ENCODE measurements around the gene KRTAP6-2. TPM values are rescaled to one million over a fixed set of nuclear protein-coding genes. Genes with fewer than 3 reads are reported as not detected.

Gene KRTAP6-2
- total and polyA plus RNA-seq, 2 of the 13 experiments (the other 11 are each of a cell fraction or from before 2014, with no cell fraction given) = not detected

DNA sequence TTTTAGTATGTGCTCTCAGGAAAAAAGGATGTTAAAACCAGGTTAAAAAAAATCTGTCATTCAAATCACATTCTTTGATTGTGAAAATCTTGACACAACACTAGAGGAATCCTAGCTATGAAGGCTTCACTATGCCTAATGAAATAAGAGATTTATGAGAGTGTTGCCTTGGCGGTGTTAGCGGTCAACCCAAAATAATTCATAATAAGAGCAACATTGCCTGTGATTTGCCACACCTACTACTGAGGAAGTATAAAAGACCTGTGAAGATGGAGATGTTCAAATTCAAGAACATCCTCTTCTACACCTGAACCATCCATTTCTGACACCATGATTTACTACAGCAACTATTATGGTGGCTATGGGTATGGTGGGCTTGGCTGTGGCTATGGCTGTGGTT lies 17.4 kb upstream of the KRTAP6-2 start, which contains the start of gene KRTAP20-1:
Gene KRTAP20-1, plus strand, starts transcription at position 301 of the 400 bp plus-strand sequence. Its CDS starts 30 bp downstream, at position 331.
- Histone ChIP-seq H3K79me2 (ENCODE audit: insufficient read depth, low read length) (no peaks in the 10 kb centered on the region), H3K4me2 (ENCODE audit: low read depth, low read length) (no peak within 1 kb of the TSS), H3K9ac (ENCODE audit: insufficient read depth, low read depth, low read length) (no peak within 1 kb of the TSS), H4K20me1 (ENCODE audit: insufficient read depth, low read length) (no peaks in the 10 kb centered on the region), H3K27me3 (ENCODE audit: control insufficient read depth in 1 of 2, insufficient read depth in 2 of 2, low read length in 2 of 2) (no peaks in the 10 kb centered on the region), H3K27ac (ENCODE audit: extremely low read length, insufficient read depth, low read length) (no peak within 1 kb of the TSS), H3K4me1 (ENCODE audit: insufficient read depth, low read length) (no peaks in the 10 kb centered on the region), H3K4me3 (replicated peaks in 1 of 3; ENCODE audit: insufficient read depth in 1 of 3, low read depth in 2 of 3, low read length in 3 of 3) (no peak within 1 kb of the TSS), H2AFZ (ENCODE audit: low read length) (no peak within 1 kb of the TSS), H3K36me3 (replicated peaks in 1 of 2; ENCODE audit: control insufficient read depth in 1 of 2, insufficient read depth in 2 of 2, low read length in 2 of 2) (no peaks in the 10 kb centered on the region), H3K9me3 (ENCODE audit: low read length) (peaks cover 83% of the 10 kb centered on the region)
- intact Hi-C loops (cut with micrococcal nuclease; ENCODE audit: unreplicated experiment) (no loop called here), in situ Hi-C loops (cut with HindIII; ENCODE audit: extremely low pct_ligation_motif_present, low pct_unique_long_range_greater_than_20kb) (no loop called here)
- ChIA-PET POLR2A (no interaction called here), CTCF (ENCODE audit: low intra/inter-chr PET ratio, low total read pairs) (no interaction called here)
- FAIRE-seq = no peak
- no TSS peak for BruUV-seq (replicated peaks)
- no peak for ATAC-seq
- 37% methylated on average over 2 of the region's 2 CpGs for WGBS (ENCODE audit: low lambda C conversion rate)
- no peak for DNase-seq (ENCODE audit: low spot score)
- TF ChIP-seq ZNF550 (CRISPR knock-in tag; IDR thresholded peaks at IDR 0.05; ENCODE audit: borderline replicate concordance) (no peak), ZBTB20 (CRISPR knock-in tag; IDR thresholded peaks at IDR 0.05; ENCODE audit: borderline replicate concordance, low read depth) (no peak), KDM5B (CRISPR knock-in tag; IDR thresholded peaks at IDR 0.05; ENCODE audit: borderline replicate concordance) (no peak), ZNF331 (CRISPR knock-in tag; IDR thresholded peaks at IDR 0.05) (no peak), ZBTB7B (CRISPR knock-in tag; IDR thresholded peaks at IDR 0.05) (no peak)
- TF ChIP-seq, protein P1, sequence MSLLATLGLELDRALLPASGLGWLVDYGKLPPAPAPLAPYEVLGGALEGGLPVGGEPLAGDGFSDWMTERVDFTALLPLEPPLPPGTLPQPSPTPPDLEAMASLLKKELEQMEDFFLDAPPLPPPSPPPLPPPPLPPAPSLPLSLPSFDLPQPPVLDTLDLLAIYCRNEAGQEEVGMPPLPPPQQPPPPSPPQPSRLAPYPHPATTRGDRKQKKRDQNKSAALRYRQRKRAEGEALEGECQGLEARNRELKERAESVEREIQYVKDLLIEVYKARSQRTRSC (CRISPR knock-in tag; IDR thresholded peaks at IDR 0.05; ENCODE audit: low read depth) = no peak
- TF ChIP-seq, protein P2, sequence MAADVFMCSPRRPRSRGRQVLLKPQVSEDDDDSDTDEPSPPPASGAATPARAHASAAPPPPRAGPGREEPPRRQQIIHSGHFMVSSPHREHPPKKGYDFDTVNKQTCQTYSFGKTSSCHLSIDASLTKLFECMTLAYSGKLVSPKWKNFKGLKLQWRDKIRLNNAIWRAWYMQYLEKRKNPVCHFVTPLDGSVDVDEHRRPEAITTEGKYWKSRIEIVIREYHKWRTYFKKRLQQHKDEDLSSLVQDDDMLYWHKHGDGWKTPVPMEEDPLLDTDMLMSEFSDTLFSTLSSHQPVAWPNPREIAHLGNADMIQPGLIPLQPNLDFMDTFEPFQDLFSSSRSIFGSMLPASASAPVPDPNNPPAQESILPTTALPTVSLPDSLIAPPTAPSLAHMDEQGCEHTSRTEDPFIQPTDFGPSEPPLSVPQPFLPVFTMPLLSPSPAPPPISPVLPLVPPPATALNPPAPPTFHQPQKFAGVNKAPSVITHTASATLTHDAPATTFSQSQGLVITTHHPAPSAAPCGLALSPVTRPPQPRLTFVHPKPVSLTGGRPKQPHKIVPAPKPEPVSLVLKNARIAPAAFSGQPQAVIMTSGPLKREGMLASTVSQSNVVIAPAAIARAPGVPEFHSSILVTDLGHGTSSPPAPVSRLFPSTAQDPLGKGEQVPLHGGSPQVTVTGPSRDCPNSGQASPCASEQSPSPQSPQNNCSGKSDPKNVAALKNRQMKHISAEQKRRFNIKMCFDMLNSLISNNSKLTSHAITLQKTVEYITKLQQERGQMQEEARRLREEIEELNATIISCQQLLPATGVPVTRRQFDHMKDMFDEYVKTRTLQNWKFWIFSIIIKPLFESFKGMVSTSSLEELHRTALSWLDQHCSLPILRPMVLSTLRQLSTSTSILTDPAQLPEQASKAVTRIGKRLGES (CRISPR knock-in tag; IDR thresholded peaks at IDR 0.05; ENCODE audit: borderline replicate concordance) = no peak
- TF ChIP-seq, protein P3, sequence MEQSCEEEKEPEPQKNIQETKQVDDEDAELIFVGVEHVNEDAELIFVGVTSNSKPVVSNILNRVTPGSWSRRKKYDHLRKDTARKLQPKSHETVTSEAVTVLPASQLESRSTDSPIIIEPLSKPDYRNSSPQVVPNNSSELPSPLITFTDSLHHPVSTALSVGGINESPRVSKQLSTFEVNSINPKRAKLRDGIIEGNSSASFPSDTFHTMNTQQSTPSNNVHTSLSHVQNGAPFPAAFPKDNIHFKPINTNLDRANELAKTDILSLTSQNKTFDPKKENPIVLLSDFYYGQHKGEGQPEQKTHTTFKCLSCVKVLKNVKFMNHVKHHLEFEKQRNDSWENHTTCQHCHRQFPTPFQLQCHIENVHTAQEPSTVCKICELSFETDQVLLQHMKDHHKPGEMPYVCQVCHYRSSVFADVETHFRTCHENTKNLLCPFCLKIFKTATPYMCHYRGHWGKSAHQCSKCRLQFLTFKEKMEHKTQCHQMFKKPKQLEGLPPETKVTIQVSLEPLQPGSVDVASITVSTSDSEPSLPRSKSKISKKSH (CRISPR knock-in tag; IDR thresholded peaks at IDR 0.05; ENCODE audit: borderline replicate concordance) = no peak

All from HepG2 (cell line).